ENCODE results near the gene BNIP2. TPM values are rescaled to one million over a fixed set of nuclear protein-coding genes. Genes with fewer than 3 reads are reported as not detected.
A peak's percentile ranks its signal among the peaks of the same experiment; 100 is the strongest.

BNIP2 gene
- 83.6 and 96.3 TPM in 2 replicates for total RNA-seq (2022)
- Bru-seq, nascent RNA = percentile 97 among the genes with signal in this experiment
- BruChase-seq, experiment 1, labeled RNA remaining after a 6-hour chase = percentile 98 among the genes with signal in this experiment
- BruChase-seq, experiment 2, labeled RNA remaining after a 2-hour chase = percentile 98 among the genes with signal in this experiment
- long read RNA-seq, full-length matches to known transcripts = 72 of 96 reads
- long read RNA-seq, partial matches to known transcripts = 1 of 96 reads
- long read RNA-seq, other reads (novel, unspliced or antisense) = 23 of 96 reads

DNA sequence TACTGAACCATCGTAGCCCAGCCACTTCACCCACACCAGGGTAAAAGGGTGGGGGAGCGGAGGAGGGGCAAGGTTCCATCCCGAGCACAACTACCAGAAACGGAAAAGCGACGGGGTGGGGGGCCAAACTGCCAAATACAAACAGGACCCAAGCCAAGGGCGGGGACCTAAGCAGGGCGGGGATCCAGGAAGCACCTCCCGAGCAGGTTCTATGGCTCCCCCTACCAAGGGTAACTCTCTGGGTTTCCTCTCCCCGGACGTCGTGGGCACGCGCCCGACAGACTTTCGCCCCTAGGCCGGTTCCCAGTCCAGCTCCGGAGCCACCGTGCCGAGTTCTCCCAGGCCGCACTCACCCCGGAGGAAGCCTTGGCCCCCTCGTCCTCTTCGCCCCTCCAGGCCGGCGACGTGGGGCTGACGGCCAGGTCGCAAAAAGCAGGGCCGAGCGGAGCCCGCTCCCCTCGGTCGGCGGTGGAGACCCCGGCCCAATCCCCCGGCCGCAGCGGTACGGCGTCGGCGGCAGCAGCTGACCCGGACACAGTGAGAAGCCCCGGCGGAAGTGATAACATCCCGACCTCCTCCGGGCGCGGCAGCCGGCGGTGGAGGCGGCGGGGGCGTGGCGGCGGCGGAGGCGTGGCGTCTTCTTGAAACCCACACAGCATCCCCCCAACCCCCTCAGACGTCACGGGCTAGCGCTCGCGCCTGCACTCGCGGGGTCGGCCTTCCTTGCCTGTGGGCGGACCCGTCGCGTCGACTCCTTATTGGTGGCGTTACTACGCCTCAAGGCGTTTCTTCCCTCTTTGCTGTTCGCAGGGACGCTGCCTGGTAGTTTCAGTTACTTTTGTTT, at the start of gene BNIP2:
Gene BNIP2, minus strand, starts transcription at position 539 of the 844 bp plus-strand sequence. CDS start 6,863 bp downstream, outside the sequence.
- TF ChIP-seq CTCF (IDR thresholded peaks at IDR 0.05; ENCODE audit: unreplicated experiment) = no peak
- Mint-ChIP-seq H3K4me3 (ENCODE audit: low read depth, unreplicated experiment) (peak within 1 kb of the TSS; percentile 77), H3K27ac (ENCODE audit: unreplicated experiment) (peak within 1 kb of the TSS; percentile 29), H3K9me3 (ENCODE audit: low read depth, unreplicated experiment) (no peaks in the 10 kb centered on the region), H3K27me3 (ENCODE audit: unreplicated experiment) (no peaks in the 10 kb centered on the region), H3K4me1 (ENCODE audit: low read depth, unreplicated experiment) (peaks cover 35% of the 10 kb centered on the region), H3K36me3 (ENCODE audit: insufficient read depth, unreplicated experiment) (peaks cover 48% of the 10 kb centered on the region)
- CTCF ChIA-PET = interaction anchor here (0.5 to 0.9 kb wide), 4 partner anchors 11 to 755 kb away, joined by 3 to 5 read pairs (median 4); no protein-coding TSS in a partner anchor
- intact Hi-C loops (cut with micrococcal nuclease; ENCODE audit: unreplicated experiment) = no loop called here
- peak; percentile 100 for DNase-seq
- BruUV-seq (replicated peaks) = no TSS peak

DNA sequence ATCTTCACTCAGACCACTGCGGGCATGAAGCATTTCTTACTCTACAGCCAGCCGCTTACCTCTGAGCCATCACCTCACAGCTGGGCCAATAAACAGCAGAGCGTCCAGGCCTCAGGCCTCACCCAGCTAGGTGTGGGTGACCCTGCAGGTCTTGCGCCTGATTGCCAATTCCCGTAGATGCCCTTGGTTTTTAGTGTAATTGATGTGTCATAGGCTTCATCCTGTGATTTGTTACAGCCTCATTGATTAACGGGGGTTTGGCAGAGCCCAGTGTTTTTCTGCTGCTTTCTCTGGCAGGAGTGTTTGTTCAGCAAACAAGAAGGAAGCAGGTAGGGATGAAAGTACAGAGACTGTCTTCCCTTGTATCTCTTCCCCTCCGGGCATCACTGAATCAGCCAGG, 49.6 kb upstream of the BNIP2 start:
- CTCF ChIA-PET = no interaction called here
- peaks cover 7% of the 10 kb centered on the region for H3K4me1 Mint-ChIP-seq (ENCODE audit: low read depth, unreplicated experiment)
- H3K9me3 Mint-ChIP-seq (ENCODE audit: low read depth, unreplicated experiment) = no peaks in the 10 kb centered on the region
- intact Hi-C loops (cut with micrococcal nuclease; ENCODE audit: unreplicated experiment) = no loop called here
- peaks cover 72% of the 10 kb centered on the region for H3K27me3 Mint-ChIP-seq (ENCODE audit: unreplicated experiment)
- H3K4me3 Mint-ChIP-seq (ENCODE audit: low read depth, unreplicated experiment) = no peak overlapping the region
- no peak for TF ChIP-seq CTCF (IDR thresholded peaks at IDR 0.05; ENCODE audit: unreplicated experiment)
- DNase-seq = no peak
- H3K36me3 Mint-ChIP-seq (ENCODE audit: insufficient read depth, unreplicated experiment) = no peaks in the 10 kb centered on the region
- no peak overlapping the region for H3K27ac Mint-ChIP-seq (ENCODE audit: unreplicated experiment)
- no TSS peak for BruUV-seq (replicated peaks)

GRCh38 chr15:59736181-59736580, 47.1 kb upstream of the BNIP2 start:
- CTCF ChIA-PET = interaction anchor here (0.6 kb wide), 1 partner anchor 1796 kb away, joined by 6 read pairs; no protein-coding TSS in a partner anchor

More at GRCh38 chr15:59736181-59736580, 47.1 kb upstream of the BNIP2 start:
- no TSS peak for BruUV-seq (replicated peaks)
- TF ChIP-seq CTCF (IDR thresholded peaks at IDR 0.05; ENCODE audit: unreplicated experiment) = no peak
- no peak overlapping the region for H3K27ac Mint-ChIP-seq (ENCODE audit: unreplicated experiment)
- H3K36me3 Mint-ChIP-seq (ENCODE audit: insufficient read depth, unreplicated experiment) = no peaks in the 10 kb centered on the region
- no peak overlapping the region for H3K4me3 Mint-ChIP-seq (ENCODE audit: low read depth, unreplicated experiment)
- intact Hi-C loops (cut with micrococcal nuclease; ENCODE audit: unreplicated experiment) = no loop called here
- peaks cover 4% of the 10 kb centered on the region for H3K4me1 Mint-ChIP-seq (ENCODE audit: low read depth, unreplicated experiment)
- no peaks in the 10 kb centered on the region for H3K9me3 Mint-ChIP-seq (ENCODE audit: low read depth, unreplicated experiment)
- no peak for DNase-seq
- H3K27me3 Mint-ChIP-seq (ENCODE audit: unreplicated experiment) = peaks cover 71% of the 10 kb centered on the region
